ENCODE results near the gene SLC35G2.
A peak's percentile ranks its signal among the peaks of the same experiment; 100 is the strongest.
"Not testable (repeated sequence)": the region's sequence is repeated elsewhere in the genome, so short reads cannot be mapped to it uniquely, and the experiment has no call there.

SLC35G2 gene

GRCh38 chr3:136818769-136819391, at the start of gene SLC35G2:
TSS of gene SLC35G2 (plus strand) at chr3:136819126. CDS start at chr3:136854461, 35,335 bp downstream.
- no peak for DNase-seq

- no peak for DNase-seq
Observed at GRCh38 chr3:136772709-136773108, 46.2 kb upstream of the SLC35G2 start.

DNA sequence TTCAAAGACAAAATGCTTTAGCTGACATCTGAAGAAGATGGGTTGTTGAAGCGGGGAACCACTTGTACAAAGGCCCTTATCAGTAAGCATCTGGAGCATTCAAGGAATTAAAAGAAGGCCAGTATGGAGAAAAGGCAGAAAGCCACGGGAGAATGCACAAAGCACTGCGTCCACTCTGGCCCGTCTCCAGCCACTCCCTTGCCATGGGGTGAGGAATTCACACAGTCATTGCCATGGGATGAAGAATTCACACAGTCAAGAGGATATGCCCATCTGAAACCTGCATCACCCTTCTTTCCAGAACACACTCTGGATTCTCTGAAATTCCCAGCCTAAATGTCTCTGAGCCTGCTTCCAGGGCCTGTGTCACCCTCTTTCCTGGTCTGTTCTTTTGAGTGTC, 40.1 kb upstream of the SLC35G2 start:
- no peak for DNase-seq

- no peak for DNase-seq
Observed at GRCh38 chr3:136780741-136781140, 38.2 kb upstream of the SLC35G2 start.

DNA sequence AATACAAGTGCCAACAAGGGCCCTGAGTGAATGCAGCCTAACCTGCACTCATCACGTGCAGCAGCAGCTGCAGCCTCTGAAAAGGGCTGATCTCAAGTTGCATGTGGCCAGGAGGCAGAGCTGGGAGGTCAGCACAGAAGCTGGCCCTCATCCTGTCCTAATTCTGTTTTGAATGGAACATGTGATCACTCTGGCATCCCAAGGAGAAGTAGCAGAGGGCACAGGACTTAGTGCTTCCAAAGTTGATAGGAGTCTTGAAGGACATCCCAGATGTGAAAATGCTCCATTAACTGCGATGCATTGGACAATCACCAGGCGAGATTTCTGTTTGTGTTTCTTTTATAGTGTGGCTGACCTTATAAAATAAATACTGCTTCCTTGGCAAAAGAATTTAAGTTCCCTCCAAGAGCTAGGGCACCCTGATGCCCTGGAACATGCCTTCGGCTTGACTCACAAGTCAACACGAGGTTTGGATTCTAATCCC, 35.2 kb upstream of the SLC35G2 start:
- no peak for DNase-seq

DNA sequence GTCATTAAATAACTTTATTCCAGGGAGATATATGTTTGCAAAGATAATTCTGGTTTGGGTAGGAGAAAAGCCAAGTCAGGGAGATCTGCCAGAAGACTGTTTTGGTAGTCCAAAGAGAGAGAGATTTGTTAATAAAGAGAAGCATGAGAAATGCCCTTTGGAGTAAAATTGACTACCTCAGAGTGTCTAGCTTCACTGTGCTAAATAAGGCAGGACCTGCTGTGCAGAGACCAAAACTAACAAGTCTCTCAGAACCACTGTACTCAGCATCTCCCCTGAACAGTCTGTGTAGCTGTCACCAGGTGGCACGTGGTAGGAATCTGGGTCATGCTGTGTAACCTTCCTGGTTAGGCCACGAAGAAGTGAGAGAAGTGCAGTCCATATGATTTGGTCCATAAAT, 31.6 kb upstream of the SLC35G2 start:
- peak; percentile 93 for DNase-seq

DNA sequence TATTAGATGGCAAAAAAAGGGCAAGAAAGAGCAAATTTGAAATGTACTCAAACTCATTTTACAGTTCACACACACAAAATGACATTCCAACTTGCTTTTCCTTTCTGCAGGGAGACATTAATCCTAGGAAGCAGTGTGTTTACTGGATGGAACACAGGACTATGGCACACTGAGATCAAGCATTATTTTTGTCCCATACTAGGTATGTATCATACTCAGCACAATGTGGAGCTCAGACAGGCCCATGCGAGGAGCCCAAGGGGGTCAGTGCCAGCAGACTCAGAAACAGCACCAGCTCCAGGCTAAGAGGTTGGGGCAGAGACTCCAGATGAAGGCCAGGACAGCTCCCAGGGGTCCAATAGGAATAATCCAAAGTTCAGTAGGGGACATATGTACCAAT, 30.8 kb upstream of the SLC35G2 start:
- DNase-seq, result no peak

DNA sequence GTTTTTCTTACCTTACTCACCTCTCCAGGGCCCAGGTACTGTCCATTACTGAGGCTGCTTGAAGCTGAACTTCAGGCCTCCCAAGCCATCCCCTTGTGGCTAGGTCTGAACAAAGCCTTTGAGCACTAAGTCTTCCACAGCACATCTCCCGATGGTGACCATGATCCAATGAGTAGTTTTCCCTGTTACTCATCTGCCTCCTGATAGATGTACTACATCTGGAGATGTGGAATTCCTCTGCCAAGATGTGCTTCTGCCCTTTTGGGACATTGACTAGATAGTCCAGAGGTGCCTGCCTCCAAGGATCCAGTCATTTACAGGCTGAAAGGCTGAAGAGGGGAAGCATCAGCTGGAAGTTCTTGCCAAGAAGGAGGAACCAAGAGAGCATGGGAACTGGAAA, 28.9 kb upstream of the SLC35G2 start:
- DNase-seq, result no peak

GRCh38 chr3:136790786-136791185, 28.1 kb upstream of the SLC35G2 start:
- DNase-seq, result no peak

DNA sequence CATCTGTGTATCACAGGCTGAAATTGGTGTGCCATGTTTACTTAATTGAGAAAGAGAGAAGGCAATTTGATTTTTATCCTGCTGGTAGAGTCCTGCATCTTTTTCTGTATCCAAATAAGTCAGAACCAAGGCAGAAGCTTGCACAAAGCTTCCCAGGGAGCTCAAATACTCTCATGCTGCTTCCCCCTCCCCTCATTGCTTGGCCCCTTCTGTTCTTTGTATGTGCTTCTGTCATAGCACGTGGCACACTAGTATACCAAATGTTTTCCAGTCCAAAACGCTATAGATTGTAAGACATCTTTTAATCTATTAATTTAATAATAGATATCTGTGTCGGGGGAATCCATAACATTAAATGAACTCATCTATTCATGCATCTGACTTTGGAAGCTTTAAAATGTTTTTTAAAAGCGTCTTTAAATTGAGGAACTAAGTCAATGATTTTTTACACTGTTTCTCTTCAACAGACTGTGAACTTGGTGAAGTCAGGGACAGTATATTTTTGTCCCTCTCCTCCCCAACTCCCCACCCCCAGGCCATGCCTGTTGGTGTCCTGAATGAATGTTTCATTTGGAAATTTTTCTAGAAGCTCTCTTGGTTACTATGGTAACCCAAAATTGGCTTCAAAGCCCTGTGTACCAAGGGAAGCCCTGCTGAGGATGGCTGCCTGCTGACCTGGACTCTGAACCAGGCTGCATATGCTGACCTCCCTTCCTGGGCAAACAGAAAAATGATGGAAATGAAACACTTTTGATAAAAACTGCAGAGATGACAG, 26.2 kb upstream of the SLC35G2 start:
- no peak for DNase-seq

DNA sequence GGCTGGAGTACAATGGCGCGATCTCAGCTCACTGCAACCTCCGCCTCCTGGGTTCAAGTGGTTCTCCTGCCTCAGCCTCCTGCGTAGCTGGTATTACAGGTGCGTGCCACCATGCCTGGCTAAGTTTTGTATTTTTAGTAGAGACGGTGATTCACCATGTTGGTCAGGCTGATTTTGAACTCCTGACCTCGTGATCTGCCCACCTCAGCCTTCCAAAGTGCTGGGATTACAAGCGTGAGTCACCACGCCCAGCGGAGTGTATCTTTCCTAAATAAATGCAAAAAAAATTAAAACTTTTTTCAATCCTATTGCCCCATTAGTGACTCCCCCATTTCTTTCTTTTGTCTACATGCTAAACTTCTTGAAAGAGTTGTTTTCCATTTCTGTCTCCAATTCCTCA, 17.8 kb upstream of the SLC35G2 start:
- DNase-seq, result not testable (repeated sequence)

DNA sequence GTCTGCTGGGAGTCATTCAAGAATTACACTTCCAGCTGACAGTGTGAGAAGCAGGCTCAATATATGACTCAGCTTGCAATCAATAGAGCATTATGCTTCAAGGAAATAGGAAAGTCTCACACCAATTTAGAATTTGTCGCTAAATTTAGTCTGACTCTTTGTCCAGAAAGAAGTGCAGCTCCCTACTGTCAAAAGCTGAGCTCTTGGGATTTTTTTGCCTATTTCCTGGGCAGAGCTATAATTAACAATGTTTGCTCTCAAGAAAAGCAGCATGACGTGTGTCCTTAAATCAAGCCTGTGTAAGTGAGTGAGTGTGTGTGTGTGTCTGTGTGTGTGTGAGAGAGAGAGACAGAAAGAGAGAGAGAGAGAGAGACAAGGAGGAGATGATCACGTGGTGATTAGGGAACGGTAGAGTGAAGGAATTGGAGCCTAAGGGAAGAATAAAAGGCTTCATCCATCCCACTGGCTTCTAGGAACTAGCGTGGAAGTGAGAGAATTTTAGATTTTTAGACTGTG, 16.4 kb upstream of the SLC35G2 start:
- DNase-seq, result no peak

DNA sequence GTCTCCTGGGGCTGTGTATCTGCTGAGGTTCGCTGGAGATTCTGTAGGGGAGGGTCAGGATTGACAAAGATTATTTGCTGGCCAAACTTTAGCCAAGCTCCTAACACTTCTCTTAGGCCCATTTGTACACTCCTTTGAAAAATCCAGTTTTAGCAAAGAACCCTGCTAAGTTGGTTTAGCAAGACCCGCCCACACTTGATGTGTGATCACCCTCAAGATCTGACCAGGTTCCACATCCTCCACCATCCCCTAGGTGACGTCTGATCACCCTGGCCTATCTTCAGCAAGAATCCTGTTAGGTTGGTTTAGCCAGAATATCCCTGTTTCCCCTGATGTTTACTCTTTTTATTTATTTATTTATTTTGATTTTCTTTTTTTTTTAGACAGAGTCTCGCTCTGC, 14.8 kb upstream of the SLC35G2 start:
- no peak for DNase-seq

GRCh38 chr3:136804813-136805212, 14.1 kb upstream of the SLC35G2 start:
- peak; percentile 16 for DNase-seq

GRCh38 chr3:136805795-136806194, 13.1 kb upstream of the SLC35G2 start:
- no peak for DNase-seq

DNA sequence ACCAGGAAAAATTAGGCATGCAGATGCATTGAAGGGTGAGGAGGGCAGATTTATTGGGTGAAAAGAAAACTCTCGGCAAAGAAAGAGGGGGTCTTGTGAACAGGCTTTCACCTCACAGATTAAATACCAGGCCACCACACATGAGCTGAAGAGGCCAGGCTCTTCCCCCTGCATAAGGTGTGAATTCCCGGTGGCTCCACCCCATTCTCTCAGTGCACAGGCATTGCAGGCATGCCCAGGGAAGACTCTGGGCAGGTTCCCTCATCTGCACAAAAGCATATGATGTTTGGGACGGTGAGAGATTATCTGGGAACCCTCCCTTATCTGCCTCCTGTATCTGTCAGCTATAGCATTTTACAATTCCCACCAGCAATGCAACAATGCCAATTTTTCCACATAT, 7.2 kb upstream of the SLC35G2 start:
- DNase-seq, result no peak

GRCh38 chr3:136817448-136817847, 1.5 kb upstream of the SLC35G2 start:
- DNase-seq, result no peak

- no peak for DNase-seq
Observed at GRCh38 chr3:136818191-136818768, 646 bp upstream of the SLC35G2 start.

- DNase-seq, result no peak
Observed at GRCh38 chr3:136819392-136819730, 435 bp downstream of the SLC35G2 start.

- DNase-seq, result peak; percentile 61
Observed at GRCh38 chr3:136819731-136820679, 1.1 kb downstream of the SLC35G2 start.

DNA sequence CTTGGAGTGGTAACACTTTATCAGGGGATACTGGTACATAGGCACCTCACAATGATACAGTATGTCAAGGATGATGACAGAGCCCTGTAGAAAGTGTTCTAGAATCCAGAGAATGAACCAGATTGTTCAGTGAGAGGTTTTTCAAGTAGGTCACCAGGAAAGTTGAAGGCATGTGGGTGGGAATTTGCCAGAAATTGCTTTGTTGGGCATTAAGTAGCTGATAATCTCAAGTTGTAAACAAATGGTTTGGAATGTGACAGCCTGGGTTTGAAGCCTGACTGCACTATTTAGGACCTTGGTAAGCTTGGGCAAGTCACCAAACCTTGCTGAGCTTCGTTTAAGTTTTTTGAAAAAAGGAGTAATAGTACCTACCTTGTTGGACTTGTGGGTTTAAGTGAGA, 12.5 kb downstream of the SLC35G2 start:
- no peak for DNase-seq

GRCh38 chr3:136835089-136835812, 16.3 kb downstream of the SLC35G2 start:
- no peak for DNase-seq

Data from RPMI8226 (cell line).